Common myeloid progenitor, CD34-positive (primary cell): ENCODE results near the gene ELF3.

Experiments used
- CTCF ChIA-PET: fragments of 350-600 bp; sonication (Branson Sonifier 250); formaldehyde crosslinking; loops from one replicate; lab custom pipeline; 2021; ENCODE audit warnings: antibody characterized with exemption; lab: Charles Lee
- POLR2A ChIA-PET: fragments of 350-600 bp; sonication (Branson Sonifier 250); formaldehyde crosslinking; loops from one replicate; lab custom pipeline; 2021; ENCODE audit warnings: antibody characterized with exemption; lab: Charles Lee
- DNase-seq, 3 donors: peaks; one replicate each; pipeline versions ENCODE4 v3.0.0 to v3.0.0-alpha.2; 2013
- H3K27ac ChIP-seq, 2 experiments: 1 replicate in 1 of 2; 2 replicates in 1 of 2; pipeline ENCODE4 v1.7.0; 2013; ENCODE audit warnings: inconsistent platforms in 2 of 2, low read length in 2 of 2, mild to moderate bottlenecking in 2 of 2, low read depth in 1 of 2, moderate library complexity in 1 of 2; ENCODE audit not compliant: severe bottlenecking in 2 of 2, insufficient read depth in 1 of 2, poor library complexity in 1 of 2
- H3K27me3 ChIP-seq, 5 experiments: replicated peaks in 2 of 5; 1 replicate in 3 of 5; 2 replicates in 2 of 5; pipeline versions ENCODE4 v1.6.1 to v1.7.0; 2013; ENCODE audit warnings: low read length in 4 of 5, mild to moderate bottlenecking in 2 of 5, moderate library complexity in 2 of 5, inconsistent platforms in 1 of 5; ENCODE audit not compliant: insufficient read depth in 5 of 5, control insufficient read depth in 4 of 5
- H3K36me3 ChIP-seq, 4 experiments: 1 replicate in 2 of 4; 2 replicates in 2 of 4; pipeline versions ENCODE4 v1.6.1 to v1.7.0; 2013; ENCODE audit warnings: low read length in 3 of 4, control low read depth in 1 of 4, mild to moderate bottlenecking in 1 of 4; ENCODE audit not compliant: control insufficient read depth in 4 of 4, insufficient read depth in 4 of 4
- H3K4me1 ChIP-seq, 4 experiments: 1 replicate in 3 of 4; 2 replicates in 1 of 4; pipeline versions ENCODE4 v1.6.1 to v1.7.1; 2013; ENCODE audit warnings: low read length in 3 of 4, mild to moderate bottlenecking in 3 of 4, control low read depth in 1 of 4, inconsistent platforms in 1 of 4, moderate library complexity in 1 of 4; ENCODE audit not compliant: control insufficient read depth in 4 of 4, insufficient read depth in 4 of 4; ENCODE audit errors: control extremely low read depth in 1 of 4
- H3K4me3 ChIP-seq, 7 experiments: 1 replicate in 4 of 7; 2 replicates in 3 of 7; pipeline versions ENCODE4 v1.5.1 to v1.7.0; 2013; ENCODE audit warnings: mild to moderate bottlenecking in 7 of 7, low read length in 6 of 7, moderate library complexity in 6 of 7, inconsistent platforms in 2 of 7, low read depth in 2 of 7, control low read depth in 1 of 7; ENCODE audit not compliant: insufficient read depth in 4 of 7, control insufficient read depth in 1 of 7; ENCODE audit errors: extremely low read depth in 1 of 7
- H3K9me3 ChIP-seq, 5 experiments: 1 replicate in 4 of 5; 2 replicates in 1 of 5; pipeline versions ENCODE4 v1.6.1 to v1.7.1; 2013; ENCODE audit warnings: low read length in 4 of 5, mild to moderate bottlenecking in 2 of 5, inconsistent platforms in 1 of 5, low read depth in 1 of 5, moderate library complexity in 1 of 5; ENCODE audit not compliant: control insufficient read depth in 4 of 5, insufficient read depth in 2 of 5; ENCODE audit errors: control extremely low read depth in 1 of 5
- WGBS: methylation state at CpG from one replicate; pipeline ENCODE4 v1.1.5; 2013; ENCODE audit not compliant: insufficient coverage; 5-methylcytosine and 5-hydroxymethylcytosine counted together

Gene ELF3

GRCh38 chr1:201982082-201982622 is 28.2 kb upstream of the ELF3 start:
- POLR2A ChIA-PET: no interaction called here
- Histone ChIP-seq H3K36me3 (peaks cover 0 to 5% (median 1%) of the 10 kb centered on the region in 4 experiments), H3K4me3 (peak overlapping the region; percentile 66 to 90 (median 75)), H3K4me1 (peaks cover 2 to 15% (median 15%) of the 10 kb centered on the region in 4 experiments), H3K27me3 (no peaks in the 10 kb centered on the region), H3K9me3 (no peaks in the 10 kb centered on the region), H3K27ac (no peak overlapping the region)
- WGBS: 15% methylated on average over 22 of the region's 31 CpGs
- CTCF ChIA-PET: interaction anchor here (0.8 to 3.0 kb wide), 5 partner anchors 10 to 134 kb away, joined by 3 to 15 read pairs (median 3); no protein-coding TSS in a partner anchor
- no peak for DNase-seq

GRCh38 chr1:201982623-201983379 is 27.6 kb upstream of the ELF3 start, which contains the start of gene RNPEP:
TSS of gene RNPEP (plus strand) at chr1:201982648. CDS start at chr1:201982667, 19 bp downstream.
- ChIA-PET CTCF (interaction anchor here (0.8 to 4.9 kb wide), 4 partner anchors 10 to 87 kb away, joined by 3 to 16 read pairs (median 9); no protein-coding TSS in a partner anchor), POLR2A (no interaction called here)
- Histone ChIP-seq H3K36me3 (peaks cover 0 to 5% (median 1%) of the 10 kb centered on the region in 4 experiments), H3K27ac (peak within 1 kb of the TSS; percentile 7 to 75), H3K4me3 (peak within 1 kb of the TSS; percentile 66 to 90 (median 75)), H3K4me1 (peaks cover 2 to 15% (median 15%) of the 10 kb centered on the region in 4 experiments), H3K9me3 (no peaks in the 10 kb centered on the region), H3K27me3 (no peaks in the 10 kb centered on the region)
- DNase-seq: peak; percentile 42 to 77 (median 59)
- WGBS: under 1% methylated on average over 76 of the region's 80 CpGs

- POLR2A ChIA-PET: no interaction called here
- peak overlapping the region; percentile 7 to 75 for H3K27ac ChIP-seq
- CTCF ChIA-PET: interaction anchor here (0.8 to 4.9 kb wide), 6 partner anchors 11 to 100 kb away, joined by 3 to 16 read pairs (median 5); no protein-coding TSS in a partner anchor
- no peaks in the 10 kb centered on the region for H3K9me3 ChIP-seq
- peak overlapping the region; percentile 66 to 90 (median 75) for H3K4me3 ChIP-seq
- WGBS: 17% methylated on average over 11 of the region's 11 CpGs
- H3K4me1 ChIP-seq: peaks cover 2 to 15% (median 15%) of the 10 kb centered on the region in 4 experiments
- H3K27me3 ChIP-seq: no peaks in the 10 kb centered on the region
- peaks cover 0 to 6% (median 2%) of the 10 kb centered on the region in 4 experiments for H3K36me3 ChIP-seq
- peak in 1 of 3 donors; percentile 52 for DNase-seq
These were observed 27.0 kb upstream of the ELF3 start for GRCh38 chr1:201983380-201983805.

GRCh38 chr1:201984446-201984845 is 25.9 kb upstream of the ELF3 start:
- peaks cover 2 to 15% (median 15%) of the 10 kb centered on the region in 4 experiments for H3K4me1 ChIP-seq
- no peaks in the 10 kb centered on the region for H3K27me3 ChIP-seq
- H3K4me3 ChIP-seq: no peak overlapping the region
- peaks cover 2 to 16% (median 8%) of the 10 kb centered on the region in 4 experiments for H3K36me3 ChIP-seq
- CTCF ChIA-PET: interaction anchor here (0.8 to 4.9 kb wide), 6 partner anchors 16 to 472 kb away, joined by 3 to 16 read pairs (median 4); no protein-coding TSS in a partner anchor
- POLR2A ChIA-PET: interaction anchor here (0.7 kb wide), 1 partner anchor 97 kb away, joined by 3 read pairs; no protein-coding TSS in a partner anchor
- no peaks in the 10 kb centered on the region for H3K9me3 ChIP-seq
- WGBS: 100% methylated on average over 2 of the region's 3 CpGs
- no peak for DNase-seq
- no peak overlapping the region for H3K27ac ChIP-seq

GRCh38 chr1:201985355-201985754 is 25.0 kb upstream of the ELF3 start:
- Histone ChIP-seq H3K4me3 (no peak overlapping the region), H3K27me3 (no peaks in the 10 kb centered on the region), H3K36me3 (peaks cover 6 to 23% (median 15%) of the 10 kb centered on the region in 4 experiments), H3K4me1 (peaks cover 2 to 15% (median 15%) of the 10 kb centered on the region in 4 experiments), H3K27ac (no peak overlapping the region), H3K9me3 (no peaks in the 10 kb centered on the region)
- ChIA-PET POLR2A (no interaction called here), CTCF (interaction anchor here (1.0 to 4.9 kb wide), 3 partner anchors 15 to 473 kb away, joined by 3 to 16 read pairs (median 4); no protein-coding TSS in a partner anchor)
- WGBS: 83% methylated on average over 2 of the region's 2 CpGs
- DNase-seq: no peak

GRCh38 chr1:201988601-201989000 is 21.8 kb upstream of the ELF3 start:
- WGBS: 100% methylated on average over 6 of the region's 7 CpGs
- peaks cover 0 to 3% (median 2%) of the 10 kb centered on the region in 4 experiments for H3K4me1 ChIP-seq
- ChIA-PET CTCF (interaction anchor here (0.8 to 2.0 kb wide), 4 partner anchors 10 to 127 kb away, joined by 3 to 6 read pairs (median 3); no protein-coding TSS in a partner anchor), POLR2A (no interaction called here)
- no peak overlapping the region for H3K4me3 ChIP-seq
- H3K27ac ChIP-seq: no peak overlapping the region
- no peaks in the 10 kb centered on the region for H3K27me3 ChIP-seq
- peaks cover 9 to 51% (median 34%) of the 10 kb centered on the region in 4 experiments for H3K36me3 ChIP-seq
- no peak for DNase-seq
- no peaks in the 10 kb centered on the region for H3K9me3 ChIP-seq
